Measurements from ENCODE around the gene PI4KB. TPM values are rescaled to one million over a fixed set of nuclear protein-coding genes. Genes with fewer than 3 reads are reported as not detected.

The PI4KB gene
- total and polyA plus RNA-seq, 2 experiments from 2014 or later = 15.3 to 25.5 TPM

DNA sequence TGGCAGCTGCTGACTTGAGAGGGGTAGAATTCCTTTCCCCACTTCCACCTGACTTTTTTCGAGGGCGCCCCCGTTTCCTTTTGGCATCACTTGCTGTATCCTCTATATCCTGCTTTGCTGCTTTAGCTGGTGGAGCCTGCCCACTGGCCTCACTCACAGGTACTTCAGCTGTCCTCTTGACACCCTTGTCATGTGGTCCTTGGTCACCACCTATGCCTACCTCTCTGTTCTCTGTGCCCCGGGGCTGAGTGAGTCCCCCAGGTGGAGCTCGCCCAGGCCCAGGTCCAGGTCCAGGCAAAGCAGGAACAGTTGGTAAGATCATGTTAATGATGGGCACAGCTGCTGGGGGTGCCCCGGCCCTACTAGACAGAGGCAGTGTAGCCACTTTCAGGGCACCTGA lies 15.4 kb upstream of the PI4KB start:
- Histone ChIP-seq H3K4me3 (no peak overlapping the region), H3K27me3 (ENCODE audit: insufficient read depth) (no peaks in the 10 kb centered on the region), H3K36me3 (ENCODE audit: insufficient read depth) (peaks cover 10% of the 10 kb centered on the region; the same call in 1 of the 2 replicates), H3K79me2 (replicated peaks; ENCODE audit: insufficient read depth) (peaks cover 16% of the 10 kb centered on the region), H3K9me2 (ENCODE audit: insufficient read depth) (no peaks in the 10 kb centered on the region), H3K27ac (ENCODE audit: low read depth) (no peak overlapping the region), H3F3A (replicated peaks; ENCODE audit: low read depth) (peaks cover 17% of the 10 kb centered on the region; the same call in 1 of the 2 replicates), H2AFZ (no peak overlapping the region), H3K4me1 (ENCODE audit: insufficient read depth) (peaks cover 9% of the 10 kb centered on the region), H3K4me2 (no peak overlapping the region), H4K20me1 (replicated peaks; ENCODE audit: insufficient read depth) (no peaks in the 10 kb centered on the region; the same call in 1 of the 2 replicates)
- Mint-ChIP-seq H3K27me3 (ENCODE audit: insufficient read depth, low read depth, poor library complexity) (peaks cover 15% of the 10 kb centered on the region), H3K36me3 (ENCODE audit: low read depth) (peaks cover 43% of the 10 kb centered on the region), H3K4me1 (peaks cover 17% of the 10 kb centered on the region), H3K9me3 (no peaks in the 10 kb centered on the region), H3K4me3 (no peak overlapping the region), H3K27ac (peak overlapping the region; percentile 88)
- no peak for DNase-seq (ENCODE audit: low spot score)
- no peak for TF ChIP-seq JUNB (IDR thresholded peaks at IDR 0.05; ENCODE audit: unreplicated experiment)
- no peak for TF ChIP-seq CTCF (conservative IDR thresholded peaks at IDR 0.05; ENCODE audit: low read depth in 2 of 2)
- TF ChIP-seq EZH2phosphoT487 (IDR thresholded peaks at IDR 0.05; ENCODE audit: unreplicated experiment) = no peak
- TF ChIP-seq NANOG (IDR thresholded peaks at IDR 0.05; ENCODE audit: borderline replicate concordance) = no peak
- TF ChIP-seq EZH2 (IDR thresholded peaks at IDR 0.05; ENCODE audit: low read depth, unreplicated experiment) = no peak
- no peak for TF ChIP-seq ZNF114 (CRISPR knock-in tag; IDR thresholded peaks at IDR 0.05)
- TF ChIP-seq ZNF331 (CRISPR knock-in tag; IDR thresholded peaks at IDR 0.05; ENCODE audit: low read depth) = no peak
- TF ChIP-seq POLR2AphosphoS5 (IDR thresholded peaks at IDR 0.05; ENCODE audit: low read depth) = no peak
- no peak for TF ChIP-seq ZNF462 (CRISPR knock-in tag; IDR thresholded peaks at IDR 0.05)
- TF ChIP-seq REST (IDR thresholded peaks at IDR 0.05; ENCODE audit: unreplicated experiment) = no peak
- TF ChIP-seq CREB1 (CRISPR knock-in tag; IDR thresholded peaks at IDR 0.05; ENCODE audit: low read depth) = no peak
- no peak for TF ChIP-seq STAT1 (IDR thresholded peaks at IDR 0.05; ENCODE audit: unreplicated experiment)
- ATAC-seq = no peak
